Iris pigment epithelial cell (primary cell): ENCODE results near the gene ANXA2.

Source experiments
- DNase-seq: peaks from one replicate; pipeline ENCODE4 v3.0.0-alpha.2; 2011; ENCODE audit warnings: low read depth

The ANXA2 gene

DNA sequence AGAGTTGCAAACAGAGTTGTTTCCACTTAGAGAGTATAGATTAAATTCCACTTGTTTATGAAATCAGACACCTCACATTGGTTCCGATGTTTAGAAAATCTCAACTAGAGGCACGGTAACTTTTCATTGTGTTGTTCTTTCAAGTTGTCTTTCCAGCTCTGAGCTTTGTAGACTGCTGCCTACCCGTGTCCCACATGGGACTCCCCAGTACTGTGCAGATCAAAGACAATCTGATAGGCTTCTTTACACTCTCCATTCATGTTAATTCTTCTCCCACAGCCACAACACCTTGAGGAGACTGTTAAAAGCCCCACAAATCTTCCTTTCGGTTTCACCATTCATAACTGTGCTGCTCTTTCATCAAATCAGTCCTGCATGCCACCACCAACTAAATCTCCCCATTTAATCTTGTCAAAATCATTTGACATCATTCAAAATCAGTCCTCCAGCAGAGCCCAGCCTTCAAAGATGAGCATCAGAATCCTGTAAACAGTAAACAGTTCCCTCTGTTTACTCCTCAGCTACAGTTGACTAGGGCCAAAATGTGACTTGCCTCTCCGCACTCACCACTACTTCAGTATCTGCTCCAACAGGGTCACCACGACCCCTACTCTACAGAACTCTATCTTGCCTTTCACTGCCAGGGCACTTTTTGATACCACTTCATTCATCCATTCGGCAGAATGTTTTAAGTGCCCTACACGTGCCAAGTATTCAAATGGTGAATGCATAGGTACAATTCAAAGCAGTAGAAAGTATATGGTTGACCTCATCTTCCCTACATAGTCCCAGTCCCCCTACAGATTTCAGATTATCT lies 8.3 kb downstream of the ANXA2 start:
- DNase-seq: peak; percentile 52

DNA sequence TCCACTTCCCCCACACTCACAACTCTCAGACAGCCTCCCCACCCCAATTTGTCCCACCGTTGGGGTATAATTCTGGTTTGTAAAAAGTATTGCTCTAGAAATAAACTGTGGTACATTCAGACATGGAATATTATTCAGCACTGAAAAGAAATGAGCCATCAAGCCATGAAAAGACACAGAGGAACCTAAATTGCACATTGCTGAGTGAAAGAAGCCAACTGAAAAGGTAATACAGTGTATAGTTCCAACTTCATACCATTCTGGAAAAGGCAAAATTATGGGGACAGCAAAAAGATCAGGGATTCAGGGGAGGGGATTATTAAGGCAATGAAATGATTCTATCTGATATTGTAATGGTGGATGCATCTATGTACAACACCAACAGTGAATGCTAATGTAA lies 10.5 kb downstream of the ANXA2 start:
- DNase-seq: no peak

DNA sequence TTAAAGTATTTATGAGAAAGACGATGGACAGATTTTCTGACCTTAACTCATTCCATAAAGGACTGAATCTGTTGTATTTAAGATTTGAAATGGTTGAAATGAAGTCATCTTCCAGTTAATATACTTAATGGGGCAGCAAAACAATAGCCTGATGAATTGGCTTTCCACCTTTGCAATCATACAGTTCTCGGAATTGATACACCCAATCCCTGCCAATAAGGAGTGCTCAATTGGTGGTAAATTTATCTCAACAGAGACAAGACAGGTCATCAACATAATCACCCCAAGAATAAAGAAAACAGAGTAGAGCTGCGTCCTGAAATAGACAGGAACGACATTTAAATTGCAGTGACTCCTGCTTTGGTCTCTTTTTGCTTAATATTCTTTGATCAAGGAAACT lies 11.2 kb downstream of the ANXA2 start:
- peak; percentile 3 for DNase-seq

DNA sequence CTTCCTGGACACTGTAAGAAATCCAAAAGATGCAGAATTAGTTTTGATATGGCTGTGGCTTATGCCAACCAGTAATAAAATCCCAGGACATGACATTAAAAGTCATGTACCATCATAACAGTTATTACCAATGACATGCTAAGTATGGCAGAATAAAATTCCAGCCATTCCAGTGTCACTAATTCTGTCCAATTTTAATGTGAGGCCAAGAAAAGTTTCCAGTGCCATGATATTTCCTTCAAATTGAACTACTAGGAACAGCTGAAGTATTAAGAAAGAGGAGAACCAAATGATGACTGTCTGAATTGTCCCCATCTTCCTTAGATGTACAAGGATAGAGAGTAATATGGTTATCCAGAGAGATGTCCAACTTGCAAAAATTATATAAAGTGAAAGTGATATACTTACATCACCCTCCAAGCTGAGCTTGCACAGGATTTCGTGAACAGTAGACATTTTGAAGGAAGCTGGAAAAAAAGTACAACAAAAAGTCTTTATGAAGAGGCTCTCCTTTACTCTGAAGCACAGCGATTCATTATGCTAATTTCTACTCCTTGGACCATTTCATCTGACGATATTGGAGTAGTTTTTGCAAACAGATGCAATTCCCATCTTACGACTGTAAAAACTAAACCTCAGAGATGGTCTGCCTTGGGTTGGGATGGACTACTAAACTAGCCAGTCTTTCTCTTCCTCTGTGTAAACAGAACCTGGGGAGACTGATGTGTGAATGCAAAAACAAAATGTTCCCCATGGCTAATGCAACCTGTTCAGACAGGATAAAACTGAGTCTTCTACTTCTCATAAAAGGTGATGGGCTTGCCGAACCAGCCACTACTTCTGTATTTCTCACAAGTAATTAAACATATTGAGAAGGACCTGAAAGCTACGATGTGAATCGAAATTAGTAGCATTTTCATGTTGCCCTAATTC lies 11.9 kb downstream of the ANXA2 start:
- DNase-seq: peak; percentile 18

DNA sequence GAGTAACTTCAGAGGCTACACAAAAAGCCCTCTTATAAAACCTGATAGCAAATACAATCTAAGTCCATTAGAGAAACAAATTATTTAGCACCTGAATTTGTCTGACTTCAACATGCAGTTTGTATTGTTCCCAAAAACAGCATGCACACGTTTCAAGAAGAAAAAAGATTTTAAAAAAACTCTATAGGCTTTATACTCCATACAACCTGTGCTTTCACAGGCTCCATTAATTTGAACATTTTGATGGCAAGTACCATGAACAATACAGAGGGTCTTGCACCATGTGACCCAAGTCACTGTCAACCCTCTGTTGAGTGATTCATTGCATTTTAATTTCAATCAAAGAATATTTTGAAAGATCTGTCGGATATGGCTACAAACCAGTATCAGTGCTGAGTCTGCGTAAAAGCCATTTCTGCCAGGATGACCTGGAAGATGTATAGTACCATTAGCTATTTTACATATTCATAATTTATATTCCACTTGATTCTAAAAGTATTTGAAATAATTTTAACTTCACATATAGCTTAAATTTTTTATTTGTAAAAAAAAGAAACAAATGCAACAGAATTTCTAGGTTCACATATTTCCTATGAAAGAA lies 13.2 kb downstream of the ANXA2 start:
- no peak for DNase-seq

DNA sequence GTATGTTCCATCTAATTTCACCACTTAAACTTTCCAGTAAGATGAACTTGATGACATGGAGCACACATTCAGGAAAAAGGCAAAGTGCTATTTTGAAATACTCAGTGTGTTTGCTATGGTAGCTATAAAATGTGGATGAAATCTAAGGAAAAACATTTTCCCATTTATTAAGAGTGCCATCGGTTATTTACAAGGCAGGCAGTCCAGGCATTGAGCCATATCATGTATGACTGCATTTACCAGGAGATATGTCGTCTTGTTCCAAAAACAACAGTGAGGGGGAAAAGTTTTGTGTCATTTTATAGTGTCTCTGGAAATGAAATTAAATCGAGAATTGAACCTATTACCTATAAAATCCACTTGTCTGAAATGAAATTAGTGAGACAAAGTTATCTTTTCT lies 13.7 kb downstream of the ANXA2 start:
- no peak for DNase-seq

DNA sequence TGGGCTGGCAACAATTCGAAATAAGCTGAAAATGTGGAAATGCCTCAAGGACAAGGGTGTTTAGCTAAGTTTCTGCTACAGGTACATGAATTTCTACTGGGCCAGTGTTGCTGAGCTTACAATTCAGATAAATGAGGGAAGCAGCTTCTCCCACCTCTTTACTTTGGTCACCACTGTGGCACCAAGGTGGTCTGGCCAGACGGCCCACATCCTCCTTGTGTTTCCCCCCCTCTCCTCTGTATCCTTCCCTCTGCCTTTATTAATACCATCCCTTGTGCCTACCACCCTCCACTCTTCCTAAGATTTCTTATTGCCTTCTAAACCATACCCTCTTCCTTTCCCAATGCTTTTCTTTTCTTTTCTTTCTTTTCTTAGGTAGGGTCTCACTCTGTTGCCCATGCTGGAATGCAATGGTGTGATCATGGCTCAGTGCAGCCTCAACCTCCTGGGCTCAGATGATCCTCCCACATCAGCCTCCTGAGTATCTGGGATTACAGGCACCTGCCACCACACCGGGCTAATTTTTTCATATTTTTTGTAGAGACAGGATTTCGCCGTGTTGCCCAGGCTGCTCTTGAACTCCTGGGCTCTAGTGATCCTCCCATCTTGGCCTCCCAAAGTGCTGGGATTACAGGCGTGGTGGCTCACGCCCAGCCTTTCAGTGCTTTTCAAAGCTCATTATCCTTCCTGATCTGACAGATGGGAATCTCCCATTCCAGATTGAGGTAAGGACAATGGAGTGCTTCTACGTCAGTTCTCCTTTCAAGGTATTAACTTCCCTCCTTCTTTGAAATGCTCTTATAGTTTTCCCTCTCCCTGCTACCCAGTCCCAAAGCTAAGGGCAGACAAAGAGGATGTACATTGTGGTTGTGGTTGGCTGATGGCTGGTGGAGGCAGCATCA lies 14.8 kb downstream of the ANXA2 start:
- DNase-seq: no peak

DNA sequence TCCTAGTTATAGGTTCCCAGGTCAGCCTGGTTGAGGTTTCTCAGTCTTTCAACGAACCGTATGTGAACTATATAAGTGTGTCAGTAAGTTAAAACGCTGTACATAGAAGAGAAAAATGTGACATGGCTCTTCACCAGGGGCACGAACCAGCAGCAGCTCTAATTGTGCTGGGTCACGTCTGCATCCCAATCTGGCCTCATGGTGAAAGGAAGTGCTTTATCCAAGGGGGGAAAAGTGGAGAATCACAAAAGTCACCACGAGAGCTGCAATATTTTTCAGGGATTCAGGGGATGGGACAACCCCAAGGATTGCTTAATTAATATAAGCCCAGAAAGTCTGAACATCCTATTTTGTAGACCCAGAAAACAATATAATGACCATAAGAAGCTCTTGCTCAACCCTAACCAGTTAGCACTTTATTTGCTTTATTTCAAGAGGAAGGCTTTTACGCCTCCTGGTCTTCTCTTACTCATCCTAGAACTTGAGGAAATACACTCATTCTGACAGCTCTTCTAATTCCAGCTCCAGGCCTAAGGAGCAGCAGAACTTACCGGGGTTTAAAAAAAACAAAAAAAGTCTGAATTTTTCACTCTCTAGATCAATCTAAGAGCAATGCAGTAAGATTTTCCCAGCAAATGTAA lies 16.5 kb downstream of the ANXA2 start:
- peak; percentile 74 for DNase-seq

DNA sequence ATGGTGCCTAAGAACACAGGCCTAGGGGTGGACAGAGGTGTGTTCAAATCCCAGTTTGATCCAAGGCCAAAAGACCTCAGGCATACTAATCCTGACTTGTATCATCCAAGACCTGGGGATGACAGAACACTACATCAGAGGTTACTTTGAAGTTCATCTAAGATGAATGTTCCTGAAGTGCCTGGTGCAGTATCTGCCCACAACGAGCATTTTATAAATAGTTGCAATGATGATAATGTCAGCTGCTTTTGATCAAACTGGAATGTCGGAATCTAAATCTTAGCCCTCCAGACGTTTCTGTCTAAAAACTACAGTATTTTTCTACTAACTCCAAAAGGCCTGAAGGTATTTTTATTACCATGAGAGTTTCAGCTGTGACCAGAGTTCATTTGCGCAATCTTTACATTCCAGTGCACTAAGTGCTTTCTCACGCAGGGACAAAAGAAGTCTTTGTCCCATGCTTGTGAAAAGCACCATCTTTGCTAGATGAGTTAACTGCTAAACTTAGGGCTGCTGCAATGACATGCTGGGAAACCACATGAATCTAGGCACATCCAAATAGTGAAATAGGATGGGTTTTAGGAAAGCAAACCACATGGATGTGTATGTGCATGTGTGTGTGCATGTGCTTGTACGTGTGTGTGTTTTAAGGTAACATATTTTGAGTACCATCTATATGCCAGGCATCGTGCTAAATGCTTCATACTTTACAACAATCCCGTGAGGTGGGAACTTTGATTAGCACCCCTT lies 18.1 kb downstream of the ANXA2 start:
- DNase-seq: peak; percentile 93

DNA sequence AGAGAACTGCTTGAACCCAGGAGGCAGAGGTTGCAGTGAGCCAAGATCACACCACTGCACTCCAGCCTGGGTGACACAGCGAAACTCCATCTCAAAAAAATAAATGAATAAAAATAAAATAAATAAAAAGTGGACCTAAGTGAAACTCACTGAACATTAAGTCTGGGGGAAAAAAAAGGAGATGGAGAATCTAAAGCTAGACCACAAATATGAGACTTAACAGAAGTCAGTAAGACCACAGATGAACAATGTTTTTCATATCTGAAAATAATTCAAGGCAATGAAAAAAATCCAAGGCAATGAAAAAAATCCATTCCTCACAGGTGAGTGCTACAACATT lies 18.6 kb downstream of the ANXA2 start:
- no peak for DNase-seq

DNA sequence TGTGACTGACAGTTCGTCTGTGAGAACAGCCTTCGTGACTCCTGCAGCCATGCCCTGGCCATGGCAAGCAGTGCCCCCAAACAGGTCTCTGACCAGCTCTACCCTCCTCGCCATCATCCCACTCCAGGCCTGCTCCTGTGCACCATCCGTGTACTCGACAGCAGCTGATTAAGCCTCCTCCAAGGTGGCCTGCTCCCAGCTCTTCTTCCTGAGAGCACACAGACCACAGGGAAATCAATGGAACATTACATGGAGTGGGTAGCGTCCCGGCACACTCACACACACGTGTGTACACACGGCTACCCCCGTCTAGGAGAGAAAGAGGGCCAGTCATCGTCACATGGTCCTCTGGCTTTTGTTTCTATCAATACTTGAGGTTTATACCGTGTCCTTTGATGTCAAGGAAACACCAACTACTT lies 21.1 kb downstream of the ANXA2 start:
- DNase-seq: no peak

DNA sequence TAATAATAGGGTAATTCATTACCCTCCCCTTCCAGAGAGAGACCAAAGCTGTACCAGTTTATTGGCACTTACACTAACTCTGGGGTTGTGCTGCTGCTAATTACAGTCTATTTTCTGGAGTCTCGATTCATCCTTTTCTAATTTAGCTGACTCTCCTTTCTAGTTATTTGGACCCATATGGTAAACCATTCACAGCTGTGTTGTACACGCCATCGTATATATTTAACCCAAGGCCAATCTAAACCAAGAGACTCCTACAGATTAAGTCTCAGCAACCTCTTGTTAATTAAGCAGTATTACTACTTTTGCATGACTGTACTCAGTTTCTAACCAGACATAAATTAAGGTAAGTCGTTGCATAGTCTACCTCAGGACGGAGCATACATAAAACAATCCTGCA lies 22.5 kb downstream of the ANXA2 start:
- DNase-seq: no peak

DNA sequence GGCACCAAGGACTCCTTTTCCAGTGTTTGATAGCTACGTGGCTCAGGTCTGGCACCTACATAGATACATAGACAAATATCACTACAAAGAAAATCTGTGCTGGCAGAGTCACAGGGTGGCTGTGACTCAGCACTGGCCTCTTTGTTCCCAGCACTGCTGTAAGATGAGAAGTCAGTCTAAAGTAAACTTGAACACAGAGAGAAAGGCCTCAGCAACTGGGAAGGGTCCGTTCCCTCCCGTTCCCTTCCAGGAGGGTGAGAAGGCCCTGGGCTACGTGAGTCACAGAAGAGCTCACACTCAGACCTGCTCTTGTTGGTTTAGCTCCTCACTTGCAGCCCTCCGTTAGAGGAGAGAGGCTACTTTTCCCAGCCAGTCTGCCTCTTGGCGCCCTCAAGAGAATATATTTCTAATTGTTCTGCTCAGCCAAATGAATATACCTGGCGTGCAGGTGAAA lies 23.1 kb downstream of the ANXA2 start:
- DNase-seq: peak; percentile 98

DNA sequence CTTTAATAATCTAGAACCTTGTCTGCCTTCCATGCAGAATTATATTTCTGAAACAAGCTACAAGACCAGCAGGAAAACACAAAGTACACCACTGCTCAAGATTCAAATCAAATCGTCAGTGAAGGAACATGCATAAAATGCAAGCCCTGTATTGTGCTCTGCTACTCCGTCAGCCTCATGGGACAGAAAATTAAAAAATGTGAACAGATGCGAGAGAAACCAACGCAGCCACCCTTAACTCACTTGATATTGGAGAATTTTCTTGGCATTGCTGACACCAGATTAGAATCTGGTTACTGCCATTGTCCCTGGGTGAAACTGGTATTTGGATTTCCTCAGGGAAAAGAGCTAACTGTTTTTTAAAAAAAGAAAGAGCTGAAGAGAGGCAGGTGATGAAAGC lies 23.6 kb downstream of the ANXA2 start:
- DNase-seq: no peak

DNA sequence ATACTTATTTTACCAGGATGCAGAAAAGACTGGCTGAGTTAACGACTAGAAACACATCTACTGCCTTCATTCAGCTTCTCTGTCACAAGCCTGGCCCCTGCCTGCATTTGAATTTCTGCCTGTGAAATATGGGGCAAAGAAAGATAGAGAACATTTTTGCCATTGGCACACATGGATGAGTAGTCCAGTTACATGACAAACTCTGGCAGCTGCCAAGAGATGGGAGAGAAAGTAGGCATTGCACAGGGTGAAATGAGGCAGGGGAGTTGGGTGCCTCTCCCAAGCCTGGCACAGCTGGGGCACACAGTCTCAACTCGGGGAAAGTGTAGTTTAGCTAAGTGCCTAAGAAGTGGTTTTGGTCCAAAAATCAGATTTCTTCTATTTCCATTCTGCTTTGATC lies 24.0 kb downstream of the ANXA2 start:
- no peak for DNase-seq

DNA sequence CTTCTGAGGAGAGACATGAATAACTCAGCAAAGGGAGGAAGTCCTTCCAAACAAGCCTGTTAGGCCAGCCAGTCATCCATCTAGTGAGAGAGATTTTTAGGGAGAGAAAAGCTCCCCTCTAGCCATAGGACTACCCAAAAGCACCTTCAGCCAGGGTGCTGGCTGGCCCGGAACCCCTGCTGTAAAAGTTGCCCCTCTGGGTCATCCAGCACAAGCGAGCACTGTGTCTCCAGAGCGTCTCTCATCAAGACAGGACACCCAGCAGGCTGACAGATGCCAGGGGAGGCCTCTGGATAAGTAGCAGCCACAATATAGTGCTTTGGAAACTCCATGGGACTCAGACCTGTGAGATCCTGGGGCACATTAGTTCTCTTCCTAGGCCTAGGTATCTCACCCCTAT lies 24.5 kb downstream of the ANXA2 start:
- DNase-seq: no peak

DNA sequence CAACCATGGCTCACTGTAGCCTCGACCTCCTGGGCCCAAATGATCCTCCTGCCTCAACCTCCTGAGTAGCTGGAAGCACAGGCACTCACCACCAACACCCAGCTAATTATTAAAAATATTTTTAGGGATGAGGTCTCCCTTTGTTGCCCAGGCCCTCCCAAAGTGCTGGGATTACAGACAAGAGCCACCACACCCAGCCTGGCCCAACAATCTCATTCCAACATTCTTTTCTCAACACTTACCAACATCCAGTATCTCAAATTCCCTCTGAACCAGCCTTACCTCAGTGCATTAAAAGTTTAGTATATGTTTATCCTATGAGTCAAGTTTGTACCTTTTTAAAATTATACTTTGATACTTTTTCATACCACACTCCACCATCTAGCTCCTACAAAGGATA lies 25.0 kb downstream of the ANXA2 start:
- DNase-seq: no peak

DNA sequence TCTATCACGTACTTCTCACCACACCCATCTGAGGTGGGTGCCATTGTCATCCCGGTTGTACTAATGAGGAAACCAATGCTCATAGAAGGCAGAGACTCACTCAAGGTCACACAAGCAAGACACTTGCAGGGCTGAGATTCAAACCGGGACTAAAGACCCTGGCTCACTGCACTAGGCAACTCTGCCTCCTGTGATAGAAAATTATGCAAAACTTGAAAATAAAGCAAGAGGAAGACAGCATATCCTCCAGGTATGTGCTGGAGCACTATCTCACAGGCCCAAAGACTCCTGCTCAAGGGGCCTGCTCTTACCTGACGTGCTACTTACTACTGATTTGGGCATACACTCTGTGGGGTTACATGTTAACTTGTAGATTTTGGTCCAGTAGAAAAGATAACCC lies 25.6 kb downstream of the ANXA2 start:
- DNase-seq: no peak

DNA sequence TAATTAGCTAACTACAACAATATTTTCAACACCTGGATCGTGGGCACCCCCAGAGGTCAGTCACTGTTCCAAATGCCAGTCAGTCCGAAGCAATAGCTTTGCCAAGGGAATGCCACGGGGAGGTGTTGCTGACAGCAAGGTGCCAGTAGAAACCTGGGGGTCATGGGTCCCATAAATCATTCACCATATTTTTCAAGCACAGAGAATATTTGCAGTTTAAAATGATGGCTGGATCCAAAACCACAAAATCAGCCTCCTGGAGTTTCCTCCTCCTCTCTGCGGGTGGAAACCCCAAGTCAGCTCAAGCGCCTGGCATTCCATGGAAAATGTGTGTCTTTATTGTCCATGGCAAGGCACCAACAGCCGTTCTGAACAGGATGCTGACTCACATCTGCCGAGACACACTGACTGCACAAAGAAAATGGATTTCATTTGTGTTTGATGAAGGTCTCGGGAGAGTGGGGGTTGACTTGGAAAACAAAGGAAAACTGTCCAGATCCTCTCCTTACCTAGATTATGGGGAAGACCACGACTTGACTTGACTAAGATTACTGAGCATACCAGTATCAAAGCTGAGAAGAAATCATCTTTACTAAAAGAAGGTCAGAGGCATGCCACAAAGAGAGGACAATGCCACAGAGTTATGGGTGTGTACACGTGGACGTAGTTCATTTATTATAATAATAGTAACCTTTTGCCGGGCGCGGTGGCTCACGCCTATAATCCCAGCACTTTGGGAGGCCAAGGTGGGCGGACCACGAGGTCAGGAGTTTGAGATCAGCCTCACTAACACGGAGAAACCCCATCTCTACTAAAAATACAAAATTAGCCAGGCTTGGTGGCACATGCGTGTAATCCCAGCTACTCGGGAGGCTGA lies 26.4 kb downstream of the ANXA2 start:
- peak; percentile 99 for DNase-seq

DNA sequence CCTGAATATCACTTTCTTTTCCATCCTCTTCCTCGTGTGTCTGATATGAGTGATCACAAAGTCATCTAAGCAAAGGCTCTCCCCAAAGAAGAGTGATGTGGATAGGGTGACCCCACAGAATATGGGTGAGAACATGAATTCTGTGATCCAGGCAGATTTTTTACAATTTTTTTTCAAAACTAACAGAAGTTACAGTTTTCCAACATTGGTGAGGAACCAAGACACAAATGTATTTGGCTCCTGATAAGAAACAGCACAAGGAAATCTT lies 27.0 kb downstream of the ANXA2 start:
- DNase-seq: no peak
